GM23338 (cell line): ENCODE results near the gene HLCS. TPM values are rescaled to one million over a fixed set of nuclear protein-coding genes. Genes with fewer than 3 reads are reported as not detected.

ENCODE experiments used
- ATAC-seq: fragments of 200-7000 bp; cut with Tn5 transposase; 3 replicates; pipeline ENCODE4 v1.9.1; 2020
- DNase-seq: peaks from one replicate; pipeline ENCODE4 v3.0.0-alpha.2; 2015; ENCODE audit warnings: low spot score
- H2AFZ ChIP-seq: fragments of 200-600 bp; sonication (generic); 2 replicates; pipeline ENCODE4 v1.8.0; 2016; ENCODE audit warnings: antibody characterized with exemption, mild to moderate bottlenecking, moderate library complexity
- H3F3A ChIP-seq: fragments of 200-600 bp; sonication (generic); replicated peaks from 2 replicates; pipeline ENCODE4 v1.8.0; 2017; ENCODE audit warnings: antibody characterized with exemption, mixed run types, low read depth
- H3K27ac ChIP-seq: fragments of 200-600 bp; sonication (generic); 2 replicates; pipeline ENCODE4 v1.6.1; 2016; ENCODE audit warnings: low read depth
- H3K27me3 ChIP-seq: fragments of 200-600 bp; sonication (generic); 2 replicates; pipeline ENCODE4 v1.8.0; 2016; ENCODE audit warnings: mild to moderate bottlenecking, mixed run types, moderate library complexity; ENCODE audit not compliant: insufficient read depth
- H3K36me3 ChIP-seq: fragments of 200-600 bp; sonication (generic); 2 replicates; pipeline ENCODE4 v1.8.0; 2016; ENCODE audit warnings: mild to moderate bottlenecking; ENCODE audit not compliant: insufficient read depth
- H3K4me1 ChIP-seq: fragments of 200-600 bp; sonication (generic); 2 replicates; pipeline ENCODE4 v1.8.0; 2016; ENCODE audit warnings: mild to moderate bottlenecking, moderate library complexity; ENCODE audit not compliant: insufficient read depth
- H3K4me2 ChIP-seq: fragments of 200-600 bp; sonication (generic); 2 replicates; pipeline ENCODE4 v1.7.1; 2017; ENCODE audit warnings: mixed run types
- H3K4me3 ChIP-seq: fragments of 200-600 bp; sonication (generic); 2 replicates; pipeline ENCODE4 v1.6.1; 2016; ENCODE audit warnings: mixed run types
- H3K79me2 ChIP-seq: fragments of 200-600 bp; sonication (generic); replicated peaks from 2 replicates; pipeline ENCODE4 v1.8.0; 2017; ENCODE audit warnings: mild to moderate bottlenecking; ENCODE audit not compliant: insufficient read depth
- H3K9me2 ChIP-seq: fragments of 200-600 bp; sonication (generic); 2 replicates; pipeline ENCODE4 v1.8.0; 2017; ENCODE audit not compliant: insufficient read depth
- H4K20me1 ChIP-seq: fragments of 200-600 bp; sonication (generic); replicated peaks from 2 replicates; pipeline ENCODE4 v1.8.0; 2017; ENCODE audit warnings: mild to moderate bottlenecking; ENCODE audit not compliant: insufficient read depth
- H3K27ac Mint-ChIP-seq: 2 replicates; pipeline ENCODE4 v1.8.0; 2020; ENCODE audit warnings: inconsistent platforms, mild to moderate bottlenecking, moderate library complexity, mixed read lengths
- H3K27me3 Mint-ChIP-seq: 3 replicates; pipeline ENCODE4 v1.8.0; 2022; ENCODE audit warnings: low read depth, mild to moderate bottlenecking, moderate library complexity, mixed read lengths, inconsistent platforms; ENCODE audit not compliant: insufficient read depth, poor library complexity
- H3K36me3 Mint-ChIP-seq: 3 replicates; pipeline ENCODE4 v1.8.0; 2021; ENCODE audit warnings: low read depth, mild to moderate bottlenecking, inconsistent platforms, moderate library complexity, mixed read lengths
- H3K4me1 Mint-ChIP-seq: 3 replicates; pipeline ENCODE4 v1.8.0; 2020; ENCODE audit warnings: mild to moderate bottlenecking, inconsistent platforms, mixed read lengths
- H3K4me3 Mint-ChIP-seq: 3 replicates; pipeline ENCODE4 v1.8.0; 2021; ENCODE audit warnings: moderate library complexity, mild to moderate bottlenecking, inconsistent platforms, mixed read lengths
- H3K9me3 Mint-ChIP-seq: 3 replicates; pipeline ENCODE4 v1.8.0; 2020; ENCODE audit warnings: moderate library complexity, mild to moderate bottlenecking, inconsistent platforms, mixed read lengths
- CREB1 ChIP-seq: fragments of 250-450 bp; sonication (Bioruptor Pico); IDR thresholded peaks from 2 replicates; pipeline ENCODE4 v1.5.0; 2020; ENCODE audit warnings: low read depth, mild to moderate bottlenecking, moderate library complexity
- CTCF ChIP-seq, 2 experiments: fragments of 200-600 bp in 1 of 2; sonication (generic) in 1 of 2; conservative IDR thresholded peaks; 2 replicates each; pipeline versions ENCODE4 v1.5.1 to v1.6.1; 2016 to 2017; ENCODE audit warnings: antibody characterized with exemption in 2 of 2, low read depth in 2 of 2, mild to moderate bottlenecking in 2 of 2, moderate library complexity in 1 of 2
- ETS1 ChIP-seq: IDR thresholded peaks from 2 replicates; pipeline ENCODE4 v1.6.1; 2016; ENCODE audit warnings: antibody characterized with exemption
- EZH2phosphoT487 ChIP-seq: fragments of 200-600 bp; sonication (generic); IDR thresholded peaks from one replicate; pipeline ENCODE4 v1.8.1; 2018; ENCODE audit warnings: antibody characterized with exemption; ENCODE audit not compliant: unreplicated experiment
- JUNB ChIP-seq: IDR thresholded peaks from one replicate; pipeline ENCODE4 v1.6.1; 2016; ENCODE audit warnings: antibody characterized with exemption; ENCODE audit not compliant: unreplicated experiment
- POLR2AphosphoS5 ChIP-seq: IDR thresholded peaks from 2 replicates; pipeline ENCODE4 v1.6.1; 2016; ENCODE audit warnings: antibody characterized with exemption, low read depth
- ZNF114 ChIP-seq: fragments of 250-450 bp; sonication (Bioruptor Pico); IDR thresholded peaks from 2 replicates; pipeline ENCODE4 v1.5.0; 2020; ENCODE audit warnings: mild to moderate bottlenecking, moderate library complexity
- ZNF331 ChIP-seq: fragments of 250-450 bp; sonication (Bioruptor Pico); IDR thresholded peaks from 2 replicates; pipeline ENCODE4 v1.5.0; 2020; ENCODE audit warnings: low read depth, mild to moderate bottlenecking, moderate library complexity
- polyA plus RNA-seq: library from polyadenylated mRNA; unstranded; fragments of >200 nt; fragmentation: Nextera tagmentation; extraction: Ambion mirVana; gene quantifications from 2 replicates; pipeline ENCODE4 v1.2.1, GENCODE V29; 2016
- total RNA-seq: library from RNA; depleted of rRNA; stranded (reverse); fragments of >200 nt; shearing (Covaris generic); gene quantifications from 2 replicates; pipeline ENCODE4 v1.2.3, GENCODE V29; 2014

HLCS gene
- total and polyA plus RNA-seq, 2 experiments from 2014 or later, result 6.1 to 14.7 TPM

DNA sequence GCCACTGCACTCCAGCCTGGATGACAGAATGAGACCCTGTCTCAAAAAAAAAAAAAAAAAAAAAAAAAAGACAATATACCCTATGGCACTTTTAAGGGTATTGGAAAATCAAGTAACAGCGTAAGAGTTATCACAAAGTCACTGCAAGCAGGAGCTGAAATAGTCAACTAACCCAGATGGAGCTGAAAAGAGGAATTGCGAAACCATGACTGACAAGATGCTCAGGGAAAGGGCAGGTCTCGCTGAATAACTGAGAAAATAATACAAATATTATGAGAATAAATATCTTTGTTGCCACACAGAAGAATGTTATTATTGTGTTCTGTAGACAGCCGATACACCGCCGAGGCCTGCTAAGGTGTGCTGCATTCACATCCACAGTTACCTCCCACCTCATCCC is 17.8 kb downstream of the HLCS start:
- Histone ChIP-seq H2AFZ (no peak overlapping the region), H3K9me2 (no peaks in the 10 kb centered on the region), H4K20me1 (no peaks in the 10 kb centered on the region), H3F3A (no peaks in the 10 kb centered on the region; the same call in 1 of the 2 replicates), H3K79me2 (no peaks in the 10 kb centered on the region), H3K36me3 (no peaks in the 10 kb centered on the region), H3K4me1 (peaks cover 5% of the 10 kb centered on the region), H3K27me3 (peaks cover 13% of the 10 kb centered on the region), H3K4me2 (no peak overlapping the region), H3K4me3 (no peak overlapping the region), H3K27ac (no peak overlapping the region)
- Mint-ChIP-seq H3K9me3 (no peaks in the 10 kb centered on the region), H3K4me3 (no peak overlapping the region), H3K27ac (no peak overlapping the region), H3K36me3 (peaks cover 4% of the 10 kb centered on the region; the same call in 1 of the 3 replicates), H3K27me3 (peaks cover 13% of the 10 kb centered on the region), H3K4me1 (peaks cover 23% of the 10 kb centered on the region)
- DNase-seq (no peak), ATAC-seq (no peak)
- no peak for TF ChIP-seq CTCF (conservative IDR thresholded peaks at IDR 0.05; ENCODE audit: low read depth in 2 of 2)

GRCh38 chr21:36946949-36947356 is 19.5 kb downstream of the HLCS start:
- DNase-seq (peak; percentile 85), ATAC-seq (peak; percentile 94)
- Mint-ChIP-seq H3K9me3 (no peaks in the 10 kb centered on the region), H3K4me1 (peaks cover 23% of the 10 kb centered on the region), H3K36me3 (peaks cover 4% of the 10 kb centered on the region; the same call in 1 of the 3 replicates), H3K27ac (0 out of 2 replicates have a peak overlapping the region, but pooled peaks have one; percentile 49), H3K4me3 (peak overlapping the region; percentile 48), H3K27me3 (peaks cover 16% of the 10 kb centered on the region)
- H3K36me3 ChIP-seq, result no peaks in the 10 kb centered on the region
- H3K4me2 ChIP-seq, result peak overlapping the region; percentile 57
- H4K20me1 ChIP-seq, result no peaks in the 10 kb centered on the region
- no peaks in the 10 kb centered on the region for H3K9me2 ChIP-seq
- H3K27me3 ChIP-seq, result peaks cover 13% of the 10 kb centered on the region
- TF ChIP-seq ZNF331 (CRISPR knock-in tag) (no peak), ZNF114 (CRISPR knock-in tag) (no peak), EZH2phosphoT487 (no peak), POLR2AphosphoS5 (no peak), ETS1 (no peak), JUNB (no peak), CREB1 (CRISPR knock-in tag) (no peak)
- H2AFZ ChIP-seq, result no peak overlapping the region
- H3K27ac ChIP-seq, result no peak overlapping the region
- H3K4me3 ChIP-seq, result peak overlapping the region; percentile 18
- H3K4me1 ChIP-seq, result peaks cover 5% of the 10 kb centered on the region
- no peaks in the 10 kb centered on the region; the same call in 1 of the 2 replicates for H3F3A ChIP-seq
- no peaks in the 10 kb centered on the region for H3K79me2 ChIP-seq
